Measurements from ENCODE around the gene SH3RF3. TPM values are rescaled to one million over a fixed set of nuclear protein-coding genes. Genes with fewer than 3 reads are reported as not detected.

The SH3RF3 gene
- total RNA-seq, 1 donor from 2014 or later = 0.28 TPM

- Mint-ChIP-seq H3K9me3 (no peaks in the 10 kb centered on the region), H3K4me3 (no peak overlapping the region), H3K27ac (no peak overlapping the region), H3K27me3 (ENCODE audit: insufficient read depth, low read depth) (no peaks in the 10 kb centered on the region), H3K36me3 (peaks cover 13% of the 10 kb centered on the region), H3K4me1 (peaks cover 7% of the 10 kb centered on the region)
- Histone ChIP-seq H3K4me3 (no peak overlapping the region), H3K27ac (no peak overlapping the region), H3K36me3 (no peaks in the 10 kb centered on the region), H3F3A (ENCODE audit: low read depth) (no peaks in the 10 kb centered on the region), H3K4me2 (no peak overlapping the region), H3K4me1 (no peaks in the 10 kb centered on the region), H3K79me2 (ENCODE audit: low read depth) (no peaks in the 10 kb centered on the region), H3K27me3 (no peaks in the 10 kb centered on the region), H3K9me3 (ENCODE audit: low read depth) (no peaks in the 10 kb centered on the region), H2AFZ (replicated peaks) (no peak overlapping the region), H4K20me1 (ENCODE audit: low read depth) (no peaks in the 10 kb centered on the region), H3K9ac (no peak overlapping the region)
- no peak for DNase-seq (ENCODE audit: low spot score)
- no peak for TF ChIP-seq EZH2phosphoT487 (IDR thresholded peaks at IDR 0.05)
- no peak for TF ChIP-seq CTCF (IDR thresholded peaks at IDR 0.05)
- no peak for TF ChIP-seq EZH2 (IDR thresholded peaks at IDR 0.05)
These were observed 293.9 kb downstream of the SH3RF3 start for GRCh38 chr2:109422758-109423500.

GRCh38 chr2:109423556-109424359 is 294.8 kb downstream of the SH3RF3 start:
- H3K4me3 Mint-ChIP-seq = no peak overlapping the region

GRCh38 chr2:109425411-109425810 is 296.4 kb downstream of the SH3RF3 start:
- Mint-ChIP-seq H3K27me3 (ENCODE audit: insufficient read depth, low read depth) (peaks cover 3% of the 10 kb centered on the region), H3K36me3 (peaks cover 13% of the 10 kb centered on the region), H3K4me1 (peaks cover 11% of the 10 kb centered on the region), H3K4me3 (no peak overlapping the region), H3K9me3 (no peaks in the 10 kb centered on the region), H3K27ac (no peak overlapping the region)
- Histone ChIP-seq H3K9me3 (ENCODE audit: low read depth) (no peaks in the 10 kb centered on the region), H3K27me3 (no peaks in the 10 kb centered on the region), H3F3A (ENCODE audit: low read depth) (no peaks in the 10 kb centered on the region), H3K79me2 (ENCODE audit: low read depth) (no peaks in the 10 kb centered on the region), H3K4me3 (no peak overlapping the region), H3K4me2 (no peak overlapping the region), H3K9ac (no peak overlapping the region), H4K20me1 (ENCODE audit: low read depth) (no peaks in the 10 kb centered on the region), H3K4me1 (no peaks in the 10 kb centered on the region), H3K27ac (no peak overlapping the region), H2AFZ (replicated peaks) (no peak overlapping the region), H3K36me3 (no peaks in the 10 kb centered on the region)
- no peak for DNase-seq (ENCODE audit: low spot score)
- TF ChIP-seq EZH2 (IDR thresholded peaks at IDR 0.05) = no peak
- TF ChIP-seq EZH2phosphoT487 (IDR thresholded peaks at IDR 0.05) = no peak

More at GRCh38 chr2:109423556-109424359, 294.8 kb downstream of the SH3RF3 start:
- Mint-ChIP-seq H3K36me3 (peaks cover 13% of the 10 kb centered on the region), H3K9me3 (no peaks in the 10 kb centered on the region), H3K27me3 (ENCODE audit: insufficient read depth, low read depth) (no peaks in the 10 kb centered on the region), H3K4me1 (peaks cover 7% of the 10 kb centered on the region), H3K27ac (peak overlapping the region; percentile 47)
- TF ChIP-seq CTCF (IDR thresholded peaks at IDR 0.05) (no peak), EZH2phosphoT487 (IDR thresholded peaks at IDR 0.05) (no peak), EZH2 (IDR thresholded peaks at IDR 0.05) (no peak)
- Histone ChIP-seq H3K4me1 (no peaks in the 10 kb centered on the region), H2AFZ (replicated peaks) (no peak overlapping the region), H3K79me2 (ENCODE audit: low read depth) (no peaks in the 10 kb centered on the region), H3K27ac (no peak overlapping the region), H3K4me3 (no peak overlapping the region), H3F3A (ENCODE audit: low read depth) (no peaks in the 10 kb centered on the region), H3K9ac (no peak overlapping the region), H3K36me3 (no peaks in the 10 kb centered on the region), H4K20me1 (ENCODE audit: low read depth) (no peaks in the 10 kb centered on the region), H3K4me2 (no peak overlapping the region), H3K27me3 (no peaks in the 10 kb centered on the region), H3K9me3 (ENCODE audit: low read depth) (no peaks in the 10 kb centered on the region)
- DNase-seq (ENCODE audit: low spot score) = no peak
